ENCODE data around the gene ACTG2.

Gene ACTG2

DNA sequence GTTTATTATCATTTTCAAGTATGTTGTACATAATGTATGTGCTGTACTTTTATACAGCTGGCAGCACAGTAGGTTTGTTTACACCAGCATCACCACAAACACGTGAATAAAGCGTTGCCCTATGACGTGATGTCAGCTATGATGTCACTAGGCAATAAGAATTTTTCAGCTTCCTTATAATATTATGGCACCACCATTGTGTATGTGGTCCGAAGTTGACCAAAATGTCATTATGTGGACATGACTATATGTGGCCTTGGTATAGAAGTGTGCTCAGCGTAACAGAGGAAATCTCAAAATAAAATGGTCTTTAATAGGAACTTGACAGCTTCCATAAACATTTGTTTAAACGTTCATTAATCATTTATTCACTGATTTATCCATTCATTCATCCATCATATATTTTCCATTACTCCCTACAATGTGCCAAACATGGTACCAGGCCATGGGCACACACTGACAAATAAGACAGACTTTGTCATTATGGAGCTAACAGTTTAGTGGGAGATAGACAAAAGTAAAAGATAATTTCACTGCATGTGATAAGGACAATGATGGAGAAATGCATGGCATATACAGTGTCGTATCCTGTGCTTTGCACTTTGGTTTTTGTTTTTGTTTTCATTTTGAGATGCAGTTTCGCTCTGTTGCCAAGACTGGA is 18.9 kb downstream of the ACTG2 start:
- in situ Hi-C loops (cut with HindIII; ENCODE audit: low sequenced_read_pairs): no loop called here

- in situ Hi-C loops (cut with HindIII; ENCODE audit: low sequenced_read_pairs): no loop called here
These were observed 20.7 kb downstream of the ACTG2 start for GRCh38 chr2:73913414-73914054.

GRCh38 chr2:73914667-73915066 is 21.9 kb downstream of the ACTG2 start:
- in situ Hi-C loops (cut with HindIII; ENCODE audit: low sequenced_read_pairs): no loop called here

DNA sequence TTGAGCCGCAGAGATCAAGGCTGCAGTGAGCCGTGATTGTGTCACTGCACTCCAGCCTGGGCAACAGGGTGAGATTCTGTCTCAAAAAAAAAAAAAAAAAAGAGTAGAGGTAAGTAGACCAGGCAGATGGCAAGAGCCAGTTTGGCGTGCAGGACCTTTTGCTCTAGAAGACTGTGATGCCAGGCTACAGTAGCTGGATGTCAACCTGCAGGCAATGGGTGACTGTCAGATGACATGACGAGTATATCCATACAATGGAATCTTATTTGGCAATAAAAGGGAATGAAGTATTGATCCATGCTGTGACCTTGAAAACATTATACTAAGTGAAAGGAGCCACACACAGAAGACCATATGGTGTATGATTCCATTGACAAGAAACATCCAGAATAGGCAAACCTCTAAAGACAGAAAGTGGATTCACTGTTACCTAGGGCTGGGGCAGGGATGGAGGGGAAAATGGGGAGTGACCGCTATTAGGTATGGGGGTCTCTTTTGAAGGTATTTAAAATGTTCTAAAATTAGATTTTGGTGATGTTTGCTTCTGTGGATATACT is 22.7 kb downstream of the ACTG2 start:
- in situ Hi-C loops (cut with HindIII; ENCODE audit: low sequenced_read_pairs): no loop called here

DNA sequence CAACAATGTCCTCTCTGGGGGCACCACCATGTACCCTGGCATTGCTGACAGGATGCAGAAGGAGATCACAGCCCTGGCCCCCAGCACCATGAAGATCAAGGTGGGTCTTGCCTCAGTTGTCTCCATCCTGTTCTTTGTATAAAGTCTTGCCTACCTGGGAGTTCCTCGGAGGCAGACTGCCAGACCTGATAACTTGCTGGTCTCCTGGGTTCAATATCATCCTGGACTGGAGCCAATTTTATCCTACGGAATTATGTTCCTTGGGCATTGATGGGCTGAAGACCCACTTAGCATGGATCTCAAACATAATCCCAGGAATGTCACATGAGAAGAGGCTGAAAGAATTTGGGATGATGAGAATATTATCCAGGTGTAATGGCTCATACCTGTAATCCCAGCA is 23.9 kb downstream of the ACTG2 start:
- in situ Hi-C loops (cut with HindIII; ENCODE audit: low sequenced_read_pairs): no loop called here

GRCh38 chr2:73917296-73917695 is 24.5 kb downstream of the ACTG2 start:
- in situ Hi-C loops (cut with HindIII; ENCODE audit: low sequenced_read_pairs): no loop called here

- in situ Hi-C loops (cut with HindIII; ENCODE audit: low sequenced_read_pairs): no loop called here
These were observed 24.9 kb downstream of the ACTG2 start for GRCh38 chr2:73917696-73918207.

GRCh38 chr2:73918856-73919255 is 26.0 kb downstream of the ACTG2 start:
- in situ Hi-C loops (cut with HindIII; ENCODE audit: low sequenced_read_pairs): no loop called here

- in situ Hi-C loops (cut with HindIII; ENCODE audit: low sequenced_read_pairs): no loop called here
These were observed 26.9 kb downstream of the ACTG2 start for GRCh38 chr2:73919596-73920228.

DNA sequence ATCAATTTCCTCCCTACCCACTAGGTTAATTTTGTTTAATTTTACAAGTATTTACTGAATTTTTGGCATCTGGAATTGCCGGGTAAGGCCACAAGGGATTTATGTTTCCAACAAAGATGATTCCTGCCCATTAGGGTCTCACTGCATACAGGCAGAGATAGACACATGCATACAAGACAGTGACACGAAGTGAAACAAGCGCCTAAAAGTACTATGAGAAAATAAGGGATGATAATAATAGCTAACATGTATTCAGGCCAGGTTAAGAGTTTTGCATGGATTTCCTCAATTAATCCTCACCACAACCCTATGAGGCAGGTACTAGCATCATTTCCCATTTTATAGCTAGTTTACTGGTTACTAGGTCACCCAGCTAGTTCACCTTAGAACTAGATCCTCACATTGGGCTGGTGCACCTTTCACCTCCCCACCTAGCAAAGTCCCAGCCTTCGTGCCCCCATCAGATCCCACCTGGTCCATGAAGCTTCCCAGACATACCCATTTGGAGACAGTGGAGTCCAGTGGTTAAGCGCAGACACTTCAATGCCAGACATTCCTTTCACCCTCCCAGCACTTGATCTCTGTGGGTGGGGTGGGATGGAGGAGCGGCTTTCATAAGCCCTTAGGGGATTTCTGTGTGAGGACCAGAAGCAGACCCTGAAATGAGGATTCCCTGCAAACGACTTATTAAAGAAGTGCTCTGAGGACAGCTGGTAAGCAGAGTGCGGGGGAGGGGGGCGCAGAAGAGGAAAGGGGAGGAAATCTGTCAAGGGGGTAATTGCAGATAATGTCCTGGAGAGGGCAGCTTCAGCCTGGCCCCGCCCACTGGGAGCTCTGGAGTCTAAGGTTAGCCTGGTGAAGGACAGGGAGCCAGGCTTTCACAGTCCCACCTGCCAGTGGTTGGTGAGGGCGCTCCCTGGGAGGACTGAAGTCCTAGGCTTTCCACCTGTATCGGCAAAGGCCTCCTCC is 28.1 kb downstream of the ACTG2 start:
- in situ Hi-C loops (cut with HindIII; ENCODE audit: low sequenced_read_pairs): no loop called here

DNA sequence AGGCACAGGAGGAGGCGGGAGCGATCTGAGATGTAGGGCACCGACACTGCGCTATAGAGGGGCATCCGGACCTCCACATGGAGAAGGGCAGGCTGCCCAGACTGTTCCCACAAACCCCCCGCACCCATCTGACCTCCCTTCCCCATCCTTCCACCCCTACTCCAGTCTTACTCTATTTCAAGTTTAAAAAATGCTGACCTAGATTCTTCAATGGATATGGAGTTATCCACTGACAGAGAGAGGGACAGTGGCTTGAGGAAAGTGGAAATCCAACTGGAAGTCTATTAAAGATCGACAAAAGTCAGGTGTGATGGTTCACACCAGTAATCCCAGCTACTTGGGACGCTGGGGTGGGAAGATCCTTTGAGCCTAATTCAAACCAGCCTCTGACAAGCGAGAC is 28.8 kb downstream of the ACTG2 start:
- in situ Hi-C loops (cut with HindIII; ENCODE audit: low sequenced_read_pairs): no loop called here

GRCh38 chr2:73922681-73923080 is 29.9 kb downstream of the ACTG2 start:
- in situ Hi-C loops (cut with HindIII; ENCODE audit: low sequenced_read_pairs): no loop called here

DNA sequence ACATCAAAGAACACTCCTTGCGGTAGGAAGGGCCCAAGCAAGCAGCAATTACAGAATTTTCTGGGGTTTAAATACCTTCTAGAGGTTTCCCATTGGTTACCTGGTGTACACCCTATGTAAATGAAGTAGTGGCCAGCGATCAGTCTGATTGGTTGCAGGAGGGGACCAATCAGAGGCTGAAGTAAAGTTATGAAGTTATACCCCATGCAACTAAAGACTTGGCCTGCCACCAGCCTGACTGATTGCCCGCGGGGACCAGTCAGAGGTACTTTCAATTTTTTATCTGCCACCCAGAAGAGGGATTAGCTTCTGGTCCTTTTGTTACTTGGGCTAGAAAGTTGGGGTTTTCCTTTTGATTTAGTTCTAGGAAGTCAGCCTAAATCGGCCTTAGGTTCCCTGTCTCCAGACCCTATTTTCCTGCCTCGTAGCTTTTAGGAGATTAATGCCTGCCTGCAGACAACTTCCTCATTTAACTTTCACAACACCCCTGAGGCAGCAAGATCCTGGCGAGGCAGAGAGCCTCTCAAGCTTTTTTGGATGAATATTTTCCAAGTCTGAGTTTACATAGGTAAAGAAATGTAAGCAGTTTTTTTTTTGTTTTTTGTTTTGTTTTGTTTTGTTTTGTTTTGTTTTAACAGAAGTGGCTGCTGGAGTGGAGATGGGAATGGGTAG is 32.4 kb downstream of the ACTG2 start:
- in situ Hi-C loops (cut with HindIII; ENCODE audit: low sequenced_read_pairs): no loop called here

- in situ Hi-C loops (cut with HindIII; ENCODE audit: low sequenced_read_pairs): no loop called here
These were observed 33.2 kb downstream of the ACTG2 start for GRCh38 chr2:73925853-73926492.

GRCh38 chr2:73926493-73927327 is 33.9 kb downstream of the ACTG2 start, which contains the start of gene DGUOK:
DGUOK (plus strand) TSS chr2:73926880; CDS start chr2:73926911, 31 bp downstream.
- in situ Hi-C loops (cut with HindIII; ENCODE audit: low sequenced_read_pairs): no loop called here

- in situ Hi-C loops (cut with HindIII; ENCODE audit: low sequenced_read_pairs): no loop called here
These were observed 34.5 kb downstream of the ACTG2 start for GRCh38 chr2:73927344-73927743.

GRCh38 chr2:73928963-73929347 is 36.1 kb downstream of the ACTG2 start:
- in situ Hi-C loops (cut with HindIII; ENCODE audit: low sequenced_read_pairs): no loop called here

DNA sequence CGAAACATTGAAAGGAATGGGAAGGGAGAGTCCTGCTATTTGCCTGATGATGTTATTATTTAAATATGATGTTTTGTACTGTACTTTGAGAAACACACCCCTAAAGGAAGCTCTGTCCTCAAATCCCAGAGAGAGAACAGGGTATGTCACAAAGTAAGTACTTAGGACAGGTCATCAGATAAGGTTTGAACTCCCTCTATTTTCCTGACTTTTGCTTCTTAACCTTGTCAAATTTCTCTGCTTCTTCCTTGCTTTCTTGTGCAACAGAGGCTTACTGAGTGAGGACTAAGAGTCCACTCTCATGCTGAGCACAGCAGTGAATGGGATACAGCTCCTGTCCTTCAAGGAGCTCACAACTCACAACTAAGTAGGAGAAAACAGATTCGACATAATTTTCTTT is 37.6 kb downstream of the ACTG2 start:
- in situ Hi-C loops (cut with HindIII; ENCODE audit: low sequenced_read_pairs): no loop called here
